ENCODE results near the gene EREG. TPM values are rescaled to one million over a fixed set of nuclear protein-coding genes. Genes with fewer than 3 reads are reported as not detected.

Gene EREG
- total and polyA plus RNA-seq, 2 of the 8 experiments (the other 6 are each of a cell fraction or from before 2014, with no cell fraction given), result not detected

GRCh38 chr4:74433043-74433442, 68.1 kb downstream of the EREG start:
- FAIRE-seq (no peak), DNase-seq (ENCODE audit: low read depth in 1 of 2, low spot score in 2 of 2) (no peak)
- Histone ChIP-seq H3K4me3 (ENCODE audit: extremely low read depth in 1 of 4, insufficient read depth in 2 of 4, low read depth in 3 of 4, low read length in 4 of 4) (no peak overlapping the region), H3K18ac (ENCODE audit: extremely low read depth, low read length) (no peak overlapping the region), H3K9ac (replicated peaks in 1 of 4; ENCODE audit: extremely low read depth in 1 of 4, low read depth in 3 of 4, low read length in 3 of 4) (no peak overlapping the region), H3K14ac (ENCODE audit: insufficient read length) (no peak overlapping the region), H3K36me3 (ENCODE audit: control insufficient read depth in 2 of 4, insufficient read depth in 4 of 4, low read length in 3 of 4) (no peaks in the 10 kb centered on the region), H2BK5ac (ENCODE audit: low read depth, low read length) (no peak overlapping the region), H3K23ac (ENCODE audit: insufficient read length) (no peak overlapping the region), H3K79me2 (ENCODE audit: control insufficient read depth in 1 of 2, insufficient read depth in 2 of 2, low read length in 2 of 2) (no peaks in the 10 kb centered on the region), H2AK5ac (ENCODE audit: low read depth, low read length) (no peak overlapping the region), H4K91ac (replicated peaks; ENCODE audit: insufficient read length, low read length) (no peak overlapping the region), H4K20me1 (replicated peaks in 1 of 2; ENCODE audit: control insufficient read depth in 1 of 2, insufficient read depth in 2 of 2, low read length in 2 of 2) (no peaks in the 10 kb centered on the region), H4K8ac (ENCODE audit: extremely low read depth, insufficient read depth, low read length) (no peak overlapping the region), H3K4me1 (replicated peaks in 1 of 4; ENCODE audit: control insufficient read depth in 3 of 4, insufficient read depth in 4 of 4, low read length in 3 of 4) (no peaks in the 10 kb centered on the region), H3K23me2 (ENCODE audit: low read depth, low read length) (no peaks in the 10 kb centered on the region), H2AFZ (ENCODE audit: low read length) (no peak overlapping the region), H3K27me3 (replicated peaks in 1 of 4; ENCODE audit: control insufficient read depth in 3 of 4, extremely low read depth in 1 of 4, insufficient read depth in 3 of 4, low read length in 3 of 4) (no peaks in the 10 kb centered on the region; a peak in 1 of 7 replicates), H3K4ac (replicated peaks; ENCODE audit: insufficient read length, low read depth, low read length) (no peak overlapping the region), H3K27ac (ENCODE audit: low read depth, low read length) (no peak overlapping the region), H3K4me2 (ENCODE audit: insufficient read depth in 1 of 2, low read depth in 2 of 2, low read length in 2 of 2) (no peak overlapping the region), H4K5ac (ENCODE audit: insufficient read length, low read depth, low read length) (no peak overlapping the region), H2BK20ac (ENCODE audit: low read length) (no peak overlapping the region), H2BK12ac (ENCODE audit: low read depth, low read length) (no peak overlapping the region), H2BK15ac (ENCODE audit: low read length) (no peak overlapping the region), H3K79me1 (ENCODE audit: low read depth, low read length) (no peaks in the 10 kb centered on the region), H3K56ac (replicated peaks; ENCODE audit: insufficient read length, low read depth, low read length) (no peak overlapping the region), H2BK120ac (replicated peaks; ENCODE audit: low read depth, low read length) (no peak overlapping the region), H3K9me3 (ENCODE audit: insufficient read depth in 2 of 2, low read depth in 1 of 2, low read length in 1 of 2) (no peaks in the 10 kb centered on the region)
- CTCF ChIA-PET (ENCODE audit: partially characterized antibody), result no interaction called here
- POLR2A ChIA-PET (ENCODE audit: partially characterized antibody), result no interaction called here
- TF ChIP-seq POLR2AphosphoS5 (IDR thresholded peaks at IDR 0.05; ENCODE audit: low read depth, low read length), result no peak
- no peak for TF ChIP-seq TCF12 (IDR thresholded peaks at IDR 0.05; ENCODE audit: low read depth, low read length)
- no peak for TF ChIP-seq SRF (IDR thresholded peaks at IDR 0.05; ENCODE audit: low read depth, low read length)
- no peak for TF ChIP-seq RNF2 (IDR thresholded peaks at IDR 0.05; ENCODE audit: borderline replicate concordance, low read depth, low read length, missing control alignments, poor library complexity, severe bottlenecking)
- TF ChIP-seq HDAC6 (IDR thresholded peaks at IDR 0.05; ENCODE audit: low read depth, low read length), result no peak
- TF ChIP-seq SP4 (IDR thresholded peaks at IDR 0.05; ENCODE audit: low read length), result no peak
- TF ChIP-seq SP1 (IDR thresholded peaks at IDR 0.05; ENCODE audit: low read depth, low read length), result no peak
- WGBS, 2 experiments (ENCODE audit: extremely low coverage in 1 of 2, insufficient coverage in 1 of 2, insufficient read length in 1 of 2, insufficient replicate concordance in 2 of 2, low coverage in 1 of 2, low lambda C conversion rate in 2 of 2, missing lambda C conversion rate in 1 of 2), result 85 to 100% methylated on average over 1 to 2 of the region's 2 CpGs
